Measurements from ENCODE around the gene SLC1A2.
"Not testable (repeated sequence)": the region's sequence is repeated elsewhere in the genome, so short reads cannot be mapped to it uniquely, and the experiment has no call there.

Gene SLC1A2

DNA sequence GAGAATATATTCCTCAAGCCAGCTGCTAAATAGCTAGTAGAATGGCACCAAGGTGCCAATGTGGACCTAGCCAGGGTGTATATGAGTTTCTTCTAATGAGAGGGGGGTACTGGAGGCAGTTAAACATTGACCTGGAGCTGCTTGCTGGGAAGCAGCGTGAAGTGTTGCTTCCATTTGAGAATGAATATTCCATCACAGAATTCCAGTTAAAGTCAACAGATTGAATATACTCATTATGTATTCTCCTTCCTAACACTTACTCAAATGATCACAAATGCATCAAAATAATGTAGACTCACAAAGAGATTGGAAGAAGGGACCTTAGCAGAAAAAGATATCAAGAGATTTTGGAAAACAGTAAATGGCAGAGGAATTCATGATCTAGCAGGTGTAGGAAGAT lies 178.3 kb downstream of the SLC1A2 start:
- DNase-seq (ENCODE audit: low read depth): no peak

DNA sequence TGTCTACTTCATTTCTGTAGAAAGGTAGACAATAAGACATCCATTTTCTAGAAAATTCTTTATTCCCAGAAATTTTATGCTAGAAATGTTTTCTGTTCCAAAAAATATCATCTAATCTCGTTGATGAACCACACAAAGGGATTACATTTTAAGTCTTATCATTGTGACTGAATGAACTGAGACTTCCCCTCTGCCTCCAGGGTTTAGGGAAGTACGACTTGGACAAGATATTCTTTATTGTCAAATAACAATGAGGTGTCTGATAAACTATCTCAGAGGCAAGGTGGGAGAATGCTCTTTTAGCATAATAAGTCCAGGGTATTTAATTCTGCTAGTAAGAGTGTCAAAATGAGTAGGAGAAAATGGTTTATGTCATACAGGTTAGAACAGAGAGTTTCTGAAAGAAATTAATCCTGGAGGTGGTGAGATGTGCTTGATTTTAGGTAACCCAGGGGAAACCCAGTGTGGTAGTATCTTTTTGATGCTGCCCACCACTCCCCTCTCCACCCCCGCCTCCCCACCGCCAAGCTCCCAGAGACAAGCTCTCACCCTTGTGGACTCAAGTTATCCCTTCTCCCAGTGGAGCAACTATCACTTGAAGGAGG lies 179.8 kb downstream of the SLC1A2 start:
- no peak for DNase-seq (ENCODE audit: low read depth)

DNA sequence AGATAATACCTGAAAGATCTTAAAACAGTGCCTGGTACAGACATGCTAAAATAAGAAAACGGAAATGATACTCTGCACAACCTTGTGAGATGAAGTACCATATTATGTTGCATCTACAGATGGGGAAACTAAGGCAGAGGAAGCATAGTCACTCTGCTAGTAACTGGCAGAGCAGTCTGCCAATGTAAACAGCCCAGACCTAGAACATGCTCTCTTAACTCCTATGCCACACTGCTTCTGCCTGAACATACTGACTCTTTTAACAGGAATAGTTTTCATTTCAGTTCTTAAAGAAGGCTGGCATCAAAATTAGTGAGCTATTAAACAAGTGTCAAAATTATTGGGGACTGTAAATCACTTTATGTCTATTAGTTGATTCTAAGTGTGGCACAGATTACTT lies 180.5 kb downstream of the SLC1A2 start:
- DNase-seq (ENCODE audit: low read depth): no peak

DNA sequence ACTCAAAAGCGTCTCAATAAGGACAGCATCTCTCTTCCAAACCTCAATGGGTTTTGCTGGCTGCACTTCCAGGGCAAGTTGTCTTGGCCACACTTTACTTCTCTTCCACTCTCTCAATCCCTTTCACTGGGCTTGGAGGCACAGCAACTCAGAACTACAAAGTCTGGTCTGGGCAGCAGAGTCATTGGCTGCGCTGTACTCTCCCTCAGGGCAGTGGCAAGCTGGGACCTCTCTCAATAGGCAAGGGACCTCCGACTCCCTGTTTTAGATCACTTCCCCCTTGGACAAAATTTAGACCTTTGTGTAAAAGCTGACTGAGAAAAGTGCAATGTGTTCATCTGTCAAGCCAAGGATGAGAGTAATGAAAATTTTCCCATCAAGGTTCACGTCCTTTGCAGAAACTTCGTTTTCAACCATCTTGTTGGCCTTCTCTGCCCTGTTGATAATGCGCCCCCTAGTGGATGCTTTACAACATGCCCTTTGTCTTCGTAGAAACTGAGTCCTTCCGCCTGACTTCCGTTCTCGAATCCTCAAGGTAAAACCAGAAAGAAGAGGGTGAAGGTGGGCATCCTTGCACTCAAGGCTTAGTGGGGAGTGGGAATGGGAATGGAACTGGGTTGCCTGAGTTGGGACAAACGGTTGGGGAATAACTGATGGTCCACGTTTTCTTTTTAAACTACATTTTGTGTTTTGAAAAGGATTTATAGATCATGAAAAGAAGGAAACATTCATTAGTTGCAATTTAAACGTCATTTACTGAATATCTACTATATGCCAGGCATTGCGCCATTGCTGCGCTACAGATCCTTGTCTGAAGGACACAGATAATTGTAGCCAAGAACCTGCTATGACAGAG lies 181.3 kb downstream of the SLC1A2 start:
- DNase-seq (ENCODE audit: low read depth): peak; percentile 19

DNA sequence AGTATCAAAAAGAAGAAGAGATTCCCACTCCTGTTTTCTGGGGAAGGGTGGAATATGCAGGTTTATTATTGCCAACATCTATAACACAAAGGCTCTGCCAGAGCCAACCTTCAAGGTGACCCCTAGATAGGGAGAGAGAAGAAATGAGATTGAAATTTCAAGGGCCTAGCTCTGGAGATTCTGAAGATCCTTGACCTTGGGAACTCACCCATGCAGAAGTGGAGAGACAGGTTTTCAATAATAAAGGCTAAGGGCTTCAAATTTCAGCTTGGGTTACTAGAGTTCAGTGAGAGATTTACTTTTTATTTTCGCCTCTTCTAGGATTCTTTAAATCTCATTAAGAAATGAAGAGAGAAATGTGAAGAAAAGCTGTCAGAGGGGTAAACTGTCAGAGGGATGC lies 182.0 kb downstream of the SLC1A2 start:
- no peak for DNase-seq (ENCODE audit: low read depth)

DNA sequence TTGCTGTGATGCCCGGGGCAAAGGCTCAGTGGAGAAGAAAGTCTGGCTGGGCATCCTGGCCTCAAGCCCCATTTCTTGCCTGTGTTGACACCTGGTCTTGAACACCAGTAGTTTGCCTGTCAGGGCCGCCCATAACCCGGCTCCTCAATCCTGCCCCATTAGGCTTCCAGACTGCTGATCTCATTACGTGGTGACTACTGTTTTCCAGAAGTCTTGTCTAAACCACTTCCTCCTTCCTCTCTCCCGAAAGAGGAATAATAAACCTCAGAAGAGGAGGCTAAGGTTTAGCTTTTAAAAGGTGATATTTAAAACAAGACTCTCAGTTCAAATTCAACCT lies 182.7 kb downstream of the SLC1A2 start:
- no peak for DNase-seq (ENCODE audit: low read depth)

DNA sequence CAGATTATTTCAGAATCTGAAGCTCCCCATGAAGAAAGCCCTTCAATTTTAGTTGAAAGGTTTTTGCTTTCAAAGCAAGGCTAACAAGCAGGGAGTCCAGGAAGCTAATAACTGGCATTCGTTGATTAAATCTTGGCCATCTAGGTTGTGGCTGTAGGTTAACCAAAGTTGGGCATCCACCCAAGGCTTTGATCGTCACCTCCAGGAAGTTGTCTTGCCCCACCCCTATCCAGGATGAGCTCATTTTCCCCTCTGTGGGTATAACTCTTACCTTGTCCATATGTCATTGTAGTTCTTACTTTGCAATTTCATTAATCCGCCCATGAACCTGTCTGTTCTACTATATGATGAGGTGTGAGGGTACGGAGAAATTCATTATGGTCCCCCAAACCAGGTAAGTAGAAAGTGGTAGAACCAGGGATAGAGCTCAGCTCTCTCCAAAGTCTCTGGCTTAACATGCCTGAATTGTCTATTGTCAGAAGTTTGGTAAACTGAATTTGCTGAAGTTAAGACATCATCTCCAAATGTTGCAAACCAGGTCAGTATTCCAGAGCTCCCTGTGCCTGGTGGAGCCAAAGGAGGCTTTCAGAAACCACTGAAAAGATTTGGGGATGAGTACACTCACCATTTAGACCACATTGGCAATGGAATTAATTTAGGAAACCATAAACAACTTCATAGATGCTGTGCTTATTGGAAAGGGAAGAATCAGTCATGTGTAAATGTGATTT lies 183.3 kb downstream of the SLC1A2 start:
- DNase-seq (ENCODE audit: low read depth): no peak

DNA sequence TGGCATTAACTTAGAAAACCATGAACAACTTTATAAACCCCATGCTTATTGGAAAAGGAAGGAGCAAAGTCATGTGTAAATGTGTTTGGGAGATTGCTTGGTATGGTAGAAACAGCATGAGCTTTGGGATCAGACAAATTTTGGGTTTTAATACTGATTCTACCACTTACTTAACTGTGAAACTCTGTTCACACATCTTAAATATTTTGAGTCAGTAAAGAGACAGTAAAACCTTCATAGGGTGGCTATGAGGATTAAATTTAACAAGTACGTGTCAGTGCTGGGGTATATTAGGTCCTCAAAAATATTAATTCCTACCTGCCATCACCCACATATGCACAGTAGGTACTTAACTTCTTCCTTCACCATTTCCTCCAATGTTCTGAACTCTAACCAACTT lies 183.9 kb downstream of the SLC1A2 start:
- DNase-seq (ENCODE audit: low read depth): no peak

DNA sequence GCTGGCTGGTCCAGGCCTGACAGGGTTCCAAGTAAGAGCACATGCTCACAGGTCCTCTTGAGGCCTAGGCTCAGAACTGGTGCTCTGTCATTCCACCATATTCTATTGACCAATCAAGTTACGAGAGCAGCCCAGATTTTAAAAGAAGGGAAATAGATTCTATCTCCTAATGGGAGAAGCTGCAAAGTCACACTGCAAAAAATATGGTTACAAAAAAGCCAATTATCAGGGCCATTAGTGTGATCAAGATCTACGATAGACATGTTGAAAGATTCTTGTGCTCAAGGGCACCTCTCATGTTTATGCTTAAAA lies 184.2 kb downstream of the SLC1A2 start:
- DNase-seq (ENCODE audit: low read depth): no peak

DNA sequence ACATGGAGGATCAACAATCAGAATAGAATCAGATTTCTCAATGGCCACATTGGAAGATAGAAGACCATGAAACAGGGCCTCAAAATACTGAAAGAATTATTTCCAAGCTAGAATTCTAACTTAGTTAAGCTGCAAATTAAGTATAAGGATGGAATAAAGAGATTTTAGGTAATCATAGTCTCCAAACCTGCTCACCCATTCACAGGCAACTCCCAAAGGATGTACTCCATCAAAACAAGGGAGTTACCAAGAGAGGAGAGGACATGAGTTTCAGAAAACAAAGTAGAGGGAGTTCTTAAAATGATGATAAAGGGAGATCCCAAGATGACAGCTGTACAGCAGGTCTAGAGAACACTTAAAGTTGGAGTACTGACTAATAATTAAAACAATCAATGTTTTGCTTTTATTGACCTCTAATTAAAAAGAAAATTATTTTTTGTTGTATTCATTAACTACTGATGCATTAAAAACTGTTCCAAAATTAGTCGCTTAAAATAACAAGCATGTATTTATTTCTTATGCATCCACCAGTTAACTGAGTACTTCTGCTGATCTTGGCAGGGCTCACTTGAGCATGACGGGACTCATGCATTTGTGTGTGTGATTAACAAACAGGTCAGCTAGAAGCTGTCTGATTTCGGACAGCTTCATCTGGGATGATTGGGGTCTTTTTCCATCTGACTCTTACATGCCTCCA lies 184.8 kb downstream of the SLC1A2 start:
- DNase-seq (ENCODE audit: low read depth): no peak

DNA sequence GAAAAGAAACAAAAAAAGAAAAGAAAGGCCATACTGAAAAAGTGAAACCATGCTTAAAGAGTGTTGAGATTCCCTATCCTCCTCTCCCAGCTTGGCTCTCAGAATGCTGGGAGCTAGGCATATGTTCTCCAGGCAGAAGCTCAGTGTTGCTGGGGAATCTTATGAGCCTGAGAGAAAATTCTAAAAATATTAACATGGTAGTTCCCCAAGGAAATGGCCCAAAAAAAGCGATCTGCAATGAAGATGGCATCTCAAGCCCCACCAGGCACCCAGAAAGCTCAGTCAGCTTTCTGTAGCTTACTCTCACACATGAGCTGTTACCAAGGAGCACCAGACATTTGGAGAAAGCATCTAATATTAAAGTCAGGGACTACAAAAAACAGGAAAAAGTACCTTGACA lies 185.8 kb downstream of the SLC1A2 start:
- DNase-seq (ENCODE audit: low read depth): no peak

DNA sequence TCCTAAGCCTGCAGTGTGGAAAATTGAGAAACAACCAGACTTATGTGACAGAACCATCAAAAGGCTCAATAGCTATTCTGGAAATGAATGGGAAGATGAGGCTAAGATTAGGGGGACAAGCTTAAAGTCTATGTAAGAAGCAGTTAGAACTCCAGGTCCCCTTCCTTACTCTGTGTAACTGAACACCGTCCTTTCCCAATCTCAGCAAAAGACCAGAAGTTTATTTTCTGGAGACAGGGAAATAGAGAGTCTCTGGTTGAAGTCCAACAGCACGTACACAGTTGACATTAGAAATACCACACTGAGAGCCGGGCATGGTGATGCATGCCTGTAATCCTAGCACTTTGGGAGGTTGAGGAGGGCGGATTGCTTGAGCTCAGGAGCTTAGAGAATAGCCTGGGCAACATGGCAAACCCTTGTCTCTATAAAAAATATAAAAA lies 186.4 kb downstream of the SLC1A2 start:
- DNase-seq (ENCODE audit: low read depth): no peak

DNA sequence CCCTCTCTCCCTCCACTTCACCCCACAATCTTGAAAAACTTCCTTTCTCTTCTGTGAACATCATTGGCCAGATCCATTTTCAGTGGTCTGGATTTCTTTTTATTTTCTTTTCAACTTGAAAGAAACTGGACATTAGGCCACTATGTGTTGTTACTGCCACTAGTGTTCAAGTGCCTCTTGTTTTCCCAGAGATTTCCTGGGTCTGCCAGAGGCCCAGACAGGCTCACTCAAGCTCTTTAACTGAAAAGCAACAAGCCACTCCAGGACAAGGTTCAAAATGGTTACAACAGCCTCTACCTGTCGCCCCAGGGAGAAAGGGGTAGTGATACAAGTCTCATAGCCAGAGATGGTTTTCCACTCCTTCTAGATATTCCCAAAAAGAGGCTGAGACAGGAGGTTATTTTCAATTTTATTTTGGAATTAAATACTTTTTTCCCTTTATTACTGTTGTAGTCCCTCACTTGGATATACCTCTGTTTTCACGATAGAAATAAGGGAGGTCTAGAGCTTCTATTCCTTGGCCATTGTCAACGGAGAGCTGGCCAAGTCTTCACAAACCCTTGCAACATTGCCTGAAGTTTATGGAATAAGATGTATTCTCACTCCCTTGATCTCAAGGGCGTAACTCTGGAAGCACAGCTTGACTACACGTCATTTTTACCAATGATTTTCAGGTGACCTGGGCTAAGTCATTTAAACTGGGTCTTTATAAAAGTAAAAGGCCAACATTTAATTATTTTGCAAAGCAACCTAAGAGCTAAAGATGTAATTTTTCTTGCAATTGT lies 188.1 kb downstream of the SLC1A2 start:
- DNase-seq (ENCODE audit: low read depth): no peak

DNA sequence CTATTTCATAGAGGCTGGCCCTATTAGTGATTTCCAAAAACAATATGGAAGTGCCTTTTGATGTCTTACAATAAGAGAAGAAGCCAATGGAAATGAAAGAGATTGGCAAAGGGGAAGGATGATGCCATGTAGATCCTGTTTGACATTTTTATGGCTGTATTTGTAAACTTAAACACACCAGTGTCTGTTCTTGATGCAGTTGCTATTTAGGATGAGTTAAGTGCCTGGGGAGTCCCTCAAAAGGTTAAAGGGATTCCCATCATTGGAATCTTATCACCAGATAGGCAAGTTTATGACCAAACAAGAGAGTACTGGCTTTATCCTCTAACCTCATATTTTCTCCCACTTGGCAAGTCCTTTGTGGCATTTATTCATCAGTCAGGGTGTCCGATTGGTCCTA lies 189.0 kb downstream of the SLC1A2 start:
- DNase-seq (ENCODE audit: low read depth): no peak

DNA sequence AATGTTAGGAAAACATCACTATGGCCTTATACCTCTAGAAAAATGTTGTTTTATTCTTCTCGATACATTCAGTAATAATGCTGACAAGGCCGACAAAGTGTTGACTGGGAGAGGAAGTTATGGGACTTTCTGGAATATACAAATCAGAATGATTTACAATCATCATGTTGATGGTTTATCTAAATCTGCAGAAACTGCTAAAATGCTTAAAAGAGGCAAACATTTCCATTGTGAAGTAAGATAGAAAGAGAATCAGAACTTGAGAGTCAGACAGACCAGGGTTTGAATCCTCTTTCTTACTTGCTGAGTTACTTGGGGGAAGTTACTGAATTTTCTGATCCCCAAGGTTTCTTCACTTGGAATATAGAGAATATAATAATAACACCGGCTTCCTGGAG lies 191.0 kb downstream of the SLC1A2 start:
- no peak for DNase-seq (ENCODE audit: low read depth)

DNA sequence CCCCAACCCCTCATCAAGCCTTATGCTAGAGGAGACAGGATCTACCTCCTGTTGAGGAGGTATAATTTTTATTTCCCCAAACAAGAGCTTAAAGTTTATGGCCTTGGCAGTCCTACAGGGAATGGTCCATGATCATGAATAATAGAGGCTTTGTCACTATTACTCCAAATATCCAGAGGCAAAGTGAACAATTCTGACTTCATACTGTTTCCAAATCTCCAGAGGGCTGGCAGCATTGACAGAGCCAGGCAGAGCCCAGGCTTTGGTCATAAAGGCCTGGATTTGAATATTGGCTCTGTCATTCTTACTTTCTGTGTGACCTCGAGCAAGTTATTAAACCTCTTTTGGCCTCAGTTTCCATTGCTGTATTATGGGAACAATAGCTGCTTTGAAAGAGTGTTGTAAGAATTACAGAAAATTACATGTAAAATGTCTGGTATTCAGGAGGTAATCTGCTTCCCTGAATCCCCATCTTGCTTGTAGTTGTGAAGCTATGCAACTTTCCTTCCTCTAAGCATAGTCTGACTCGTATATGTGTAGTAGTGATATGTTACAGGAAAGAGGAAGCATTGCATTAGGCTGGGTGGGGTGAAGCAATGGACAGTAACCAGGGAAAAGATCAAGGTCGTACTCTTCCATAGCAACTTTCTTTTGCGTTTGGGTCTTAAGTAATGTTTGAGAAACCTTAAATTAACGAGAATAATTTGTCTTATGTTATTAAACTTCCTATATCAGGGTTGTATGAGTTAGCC lies 191.6 kb downstream of the SLC1A2 start:
- no peak for DNase-seq (ENCODE audit: low read depth)

DNA sequence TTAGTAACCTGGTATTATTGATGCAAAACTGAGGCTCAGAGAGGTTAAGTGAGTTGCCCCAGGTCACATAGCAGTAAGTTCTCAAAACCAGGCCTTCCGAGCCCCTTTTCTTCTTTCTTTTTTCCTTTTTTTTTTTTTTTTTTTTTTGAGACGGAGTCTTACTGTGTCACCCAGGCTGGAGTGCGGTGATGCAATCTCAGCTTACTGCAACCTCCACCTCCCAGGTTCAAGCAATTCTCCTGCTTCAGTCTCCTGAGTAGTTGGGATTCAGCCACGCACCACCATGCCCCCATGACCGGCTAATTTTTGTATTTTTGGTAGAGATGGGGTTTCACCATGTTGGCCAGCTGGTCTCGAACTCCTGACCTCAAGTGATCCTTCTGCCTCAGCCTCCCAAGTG lies 192.6 kb downstream of the SLC1A2 start:
- not testable (repeated sequence) for DNase-seq (ENCODE audit: low read depth)

DNA sequence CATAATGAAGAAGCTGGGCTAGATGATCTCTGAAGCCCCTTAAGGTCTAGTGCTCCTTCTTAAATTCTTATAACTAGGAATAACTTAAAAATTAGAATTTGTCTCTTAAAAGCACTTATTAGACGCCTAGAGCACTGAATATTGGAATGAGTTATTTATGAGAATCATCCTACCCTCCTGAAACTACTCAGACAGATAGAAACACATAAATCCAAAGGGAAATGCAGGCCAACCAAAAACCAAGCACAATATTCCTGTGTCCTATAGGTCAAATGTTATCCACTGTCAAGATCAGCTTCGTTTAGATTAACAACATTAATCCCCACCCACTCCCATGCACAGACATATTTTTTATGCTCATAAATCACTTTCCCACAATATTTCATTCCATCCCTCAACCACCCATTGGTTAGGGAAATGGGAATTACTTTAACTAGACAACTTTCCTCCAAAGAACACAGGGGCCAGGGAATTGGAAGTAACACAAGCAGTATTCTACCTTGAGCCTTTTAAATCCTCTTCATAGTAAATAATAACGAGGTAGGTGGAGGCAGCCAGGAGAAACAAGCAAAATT lies 193.3 kb downstream of the SLC1A2 start:
- no peak for DNase-seq (ENCODE audit: low read depth)

DNA sequence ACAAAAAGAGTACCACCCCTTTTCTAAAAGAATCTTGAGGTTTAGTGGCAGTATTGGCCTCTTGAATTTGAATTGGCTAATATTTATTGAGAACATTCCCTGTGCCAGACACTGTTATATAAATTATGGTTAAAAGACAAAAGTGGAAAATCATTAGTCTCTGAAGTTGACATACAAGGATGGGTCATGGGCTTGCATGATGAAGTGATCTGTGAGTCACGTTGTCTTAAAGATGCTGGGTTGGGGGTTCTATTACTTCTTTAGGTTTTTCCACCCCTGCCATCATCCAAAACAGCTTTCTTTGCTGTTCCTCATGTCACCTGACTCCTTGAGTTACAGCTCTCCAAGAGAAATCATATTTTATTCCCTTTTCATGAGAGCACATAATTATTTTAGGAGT lies 195.4 kb downstream of the SLC1A2 start:
- DNase-seq (ENCODE audit: low read depth): no peak

DNA sequence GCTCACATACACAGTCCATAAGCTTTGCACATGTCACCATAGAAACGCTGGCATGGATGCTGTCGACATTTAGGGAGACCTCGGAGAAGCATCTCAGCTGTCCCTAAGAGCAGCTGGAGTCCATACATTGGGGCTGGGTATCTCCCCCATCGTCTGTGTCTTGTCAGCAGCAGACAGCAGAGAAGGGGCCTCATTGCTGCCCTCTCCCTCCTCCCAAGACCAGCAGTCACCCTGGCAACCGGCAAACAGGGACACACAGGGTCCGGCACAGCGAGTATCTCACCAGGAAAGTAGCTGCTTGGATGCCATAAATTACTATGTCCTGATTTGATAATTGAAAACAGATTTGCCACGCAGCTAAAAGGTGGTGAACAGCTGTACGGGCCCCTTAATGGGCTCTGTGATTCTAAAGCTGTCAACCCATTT lies 196.0 kb downstream of the SLC1A2 start:
- DNase-seq (ENCODE audit: low read depth): no peak

DNA sequence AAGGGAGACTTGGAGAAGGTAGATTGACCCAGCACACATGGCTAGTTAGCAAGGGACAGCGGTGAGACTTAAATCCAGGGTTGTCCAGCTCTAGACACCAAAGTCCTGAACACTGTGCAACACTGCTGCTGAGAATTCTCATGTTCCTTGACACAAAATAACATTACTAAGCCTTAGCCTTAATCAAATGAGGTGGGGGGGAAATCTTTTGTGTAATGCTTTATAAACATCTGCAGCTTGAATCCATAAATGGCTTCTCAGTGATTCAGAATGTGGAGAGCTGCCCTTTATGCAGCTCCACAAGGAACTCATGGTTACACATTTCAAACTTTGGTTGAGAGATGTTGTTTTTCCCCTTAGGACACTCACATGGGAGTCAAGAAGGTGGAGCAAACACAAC lies 200.4 kb downstream of the SLC1A2 start:
- DNase-seq (ENCODE audit: low read depth): no peak

All from stimulated activated CD8-positive, alpha-beta memory T cell treated with anti-CD3 and anti-CD28 coated beads, Interleukin-4, amount 100 ng/mL, for 24 hours (primary cell).